ENCODE measurements around the gene FAM200A.
"Not testable (repeated sequence)": the region's sequence is repeated elsewhere in the genome, so short reads cannot be mapped to it uniquely, and the experiment has no call there.

Gene FAM200A

DNA sequence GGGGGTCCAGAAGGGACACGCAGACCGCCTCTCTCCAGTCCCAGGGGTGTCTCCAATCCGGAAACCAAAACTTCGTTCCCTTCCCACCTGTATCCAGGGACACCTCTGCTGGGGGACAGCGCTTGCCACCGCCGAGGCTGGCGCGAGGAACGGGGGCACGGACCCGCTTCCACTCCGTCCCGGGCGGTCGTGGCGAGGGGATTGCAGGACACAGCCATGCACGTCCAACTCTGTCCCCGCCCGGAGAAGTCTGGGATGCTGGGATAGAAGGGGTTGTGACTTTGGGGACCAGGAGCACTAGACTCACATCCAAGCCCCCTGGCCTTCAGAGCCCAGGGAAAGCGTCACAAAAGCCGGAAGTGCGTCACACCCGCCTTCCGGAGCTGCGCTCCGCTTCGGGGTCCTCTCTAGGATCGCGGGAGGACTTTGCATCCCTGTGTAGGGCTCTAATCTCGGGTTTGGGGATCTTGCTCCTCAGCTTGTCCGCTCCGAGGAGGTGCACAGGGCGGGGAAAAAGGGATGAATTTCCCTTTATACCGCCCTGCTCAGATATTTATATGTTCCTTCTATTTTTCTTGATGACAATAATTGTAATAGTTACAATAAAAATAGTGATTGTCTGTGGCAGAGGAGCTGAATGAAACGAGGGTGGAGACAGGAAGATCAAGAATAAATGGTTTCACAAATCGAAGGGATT, at the start of gene FAM200A:
Gene FAM200A (minus strand): TSS at position 348 of the 697 bp plus-strand sequence. CDS start 3,707 bp downstream, outside the sequence.
- DNase-seq: peak; percentile 93

DNA sequence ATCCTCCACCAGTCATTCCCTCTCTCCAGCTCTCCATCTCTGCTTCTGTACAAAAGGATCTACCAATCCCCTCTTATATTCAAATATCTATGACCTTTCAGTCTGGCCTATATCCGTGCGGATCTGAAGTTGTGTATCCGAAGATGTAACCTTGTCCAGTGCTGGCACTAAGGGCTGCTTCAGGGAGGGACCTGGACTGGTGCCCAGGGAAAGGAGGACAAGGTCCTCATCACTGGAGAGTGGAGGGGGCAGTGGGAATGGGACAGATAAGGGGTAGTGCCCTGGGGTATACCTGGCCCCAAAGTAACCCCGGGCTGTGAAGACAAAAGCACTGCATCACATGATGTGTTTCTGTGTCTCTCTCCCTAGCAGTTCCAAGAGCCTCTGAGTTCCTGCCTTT, 47.9 kb upstream of the FAM200A start:
- no peak for DNase-seq

DNA sequence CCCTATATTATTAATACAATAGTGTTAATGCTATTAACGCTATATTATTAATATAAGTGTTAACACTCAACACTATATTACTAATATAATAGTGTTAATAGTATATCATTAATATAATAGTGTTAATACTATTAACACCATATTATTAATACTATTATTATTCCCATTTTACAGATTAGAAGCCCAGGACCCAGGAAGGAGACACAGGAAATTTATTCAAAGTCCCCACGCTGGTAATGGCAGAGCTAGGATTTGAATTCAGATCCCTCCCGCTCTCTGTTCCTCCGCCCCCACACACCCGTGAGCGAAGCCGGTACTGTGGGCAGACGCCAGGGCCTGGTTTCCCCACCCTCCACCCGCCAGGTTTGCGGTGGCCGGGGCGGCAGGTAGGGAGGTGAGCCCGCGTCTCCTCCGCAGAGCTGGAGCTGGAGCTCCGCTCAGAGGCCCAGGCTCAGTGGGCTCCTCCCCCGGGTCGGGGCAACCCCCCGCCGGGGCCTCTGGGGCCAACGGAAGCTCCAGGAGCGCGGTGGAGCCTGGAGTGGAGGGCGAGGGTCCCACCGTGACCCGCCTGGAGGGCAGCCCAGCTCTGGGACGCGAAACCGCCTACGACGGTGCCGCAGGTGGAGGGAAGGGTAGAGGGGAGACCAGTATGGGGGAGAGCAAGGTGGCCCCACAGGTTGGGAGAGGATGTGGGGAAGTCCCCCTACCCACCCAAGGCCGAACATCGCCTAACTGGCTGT, 46.0 kb upstream of the FAM200A start, which contains the start of gene TMEM225B:
Gene TMEM225B (plus strand): TSS at position 506 of the 740 bp plus-strand sequence. CDS start 6,122 bp downstream, outside the sequence.
- no peak for DNase-seq

DNA sequence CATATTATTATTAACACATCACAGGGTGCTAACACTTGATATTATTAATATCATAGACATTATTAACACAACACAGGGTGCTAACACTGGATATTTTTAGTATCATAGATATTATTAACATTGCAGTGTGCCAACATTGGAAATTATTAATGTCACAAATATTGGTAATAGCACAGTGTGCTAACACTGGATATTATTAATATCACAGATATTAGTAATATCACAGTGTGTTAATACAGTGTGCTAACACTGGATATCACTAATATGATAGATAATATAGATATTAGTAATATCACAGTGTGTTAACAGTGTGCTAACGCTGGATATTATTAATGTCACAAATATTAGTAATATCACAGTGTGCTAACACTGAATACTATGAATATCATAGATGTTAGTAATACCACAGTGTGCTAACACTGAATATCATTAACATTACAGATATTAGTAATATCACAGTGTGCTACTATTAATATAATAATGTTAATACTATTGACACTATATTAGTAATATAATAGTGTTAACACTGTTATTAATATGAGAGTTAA, 44.6 kb upstream of the FAM200A start:
- DNase-seq: no peak

DNA sequence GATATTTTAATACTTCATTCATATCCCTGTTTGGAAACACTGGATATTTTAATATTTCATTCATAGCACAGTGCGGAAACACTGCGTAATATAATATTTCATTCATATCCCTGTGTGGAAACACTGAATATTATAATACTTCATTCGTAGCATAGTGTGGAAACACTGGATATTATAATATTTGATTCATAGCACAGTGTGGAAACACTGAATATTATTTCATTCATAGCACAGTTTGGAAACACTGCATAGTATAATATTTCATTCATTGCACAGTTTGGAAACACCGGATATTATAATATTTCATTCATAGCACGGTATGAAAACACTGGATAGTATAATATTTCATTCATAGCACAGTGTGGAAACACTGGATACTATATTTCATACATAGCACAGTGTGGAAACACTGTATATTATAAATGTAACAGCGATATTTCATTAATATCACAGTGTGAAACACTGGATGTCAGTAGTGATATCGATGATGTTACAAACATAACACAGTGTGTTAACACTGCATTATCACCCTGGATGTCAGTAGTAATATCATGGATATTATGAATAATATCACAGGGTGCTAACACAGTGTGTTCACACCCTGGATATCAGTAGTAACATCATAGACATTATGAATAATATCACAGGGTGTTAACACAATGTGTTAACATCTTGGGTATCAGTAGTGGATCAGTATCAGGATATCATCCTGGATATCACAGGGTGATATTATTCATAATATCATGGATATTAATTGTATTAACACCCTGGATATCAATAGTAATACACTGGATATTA, 43.2 kb upstream of the FAM200A start:
- DNase-seq: no peak

DNA sequence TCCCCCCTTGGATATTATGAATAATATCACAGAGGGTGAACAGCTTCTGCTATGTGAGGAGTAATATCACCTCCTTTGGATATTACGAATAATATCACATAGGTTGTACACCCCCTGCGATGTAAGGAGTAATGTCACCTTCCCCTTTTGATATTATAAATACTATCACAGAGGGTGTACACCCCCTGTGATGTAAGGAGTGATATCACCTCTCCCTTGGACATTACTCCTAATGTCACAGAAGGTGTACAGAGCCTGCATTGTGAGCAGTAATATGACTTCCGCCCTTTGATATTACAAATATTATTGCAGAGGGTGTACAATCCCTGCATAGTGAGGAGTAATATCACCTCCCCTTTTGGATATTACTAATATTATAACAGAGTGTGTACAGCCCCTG, 37.0 kb upstream of the FAM200A start:
- DNase-seq: no peak

DNA sequence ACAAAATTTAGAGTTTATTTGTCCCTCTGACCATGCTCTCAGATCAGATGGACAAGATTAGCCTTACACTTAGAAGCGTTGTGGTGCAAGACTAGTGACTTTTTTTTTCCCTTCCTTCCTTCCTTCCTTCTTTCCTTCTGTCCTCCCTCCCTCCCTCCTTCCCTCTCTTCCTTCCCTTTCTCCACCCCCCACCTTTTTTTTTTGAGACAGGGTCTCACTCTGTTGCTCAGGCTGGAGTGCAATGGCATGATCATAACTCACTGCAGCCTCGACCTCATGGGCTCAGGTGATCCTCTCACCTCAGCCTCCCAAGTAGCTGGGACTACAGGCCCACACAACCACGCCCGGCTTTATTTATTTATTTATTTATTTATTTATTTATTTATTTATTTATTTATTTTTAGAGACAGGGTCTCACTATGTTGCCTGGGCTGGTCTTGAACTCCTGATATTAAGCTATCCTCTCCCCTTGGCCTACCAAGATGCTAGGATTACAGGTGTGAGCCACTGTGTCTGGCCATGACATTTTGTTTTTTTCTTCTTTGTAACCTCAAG, 28.9 kb upstream of the FAM200A start:
- not testable (repeated sequence) for DNase-seq

DNA sequence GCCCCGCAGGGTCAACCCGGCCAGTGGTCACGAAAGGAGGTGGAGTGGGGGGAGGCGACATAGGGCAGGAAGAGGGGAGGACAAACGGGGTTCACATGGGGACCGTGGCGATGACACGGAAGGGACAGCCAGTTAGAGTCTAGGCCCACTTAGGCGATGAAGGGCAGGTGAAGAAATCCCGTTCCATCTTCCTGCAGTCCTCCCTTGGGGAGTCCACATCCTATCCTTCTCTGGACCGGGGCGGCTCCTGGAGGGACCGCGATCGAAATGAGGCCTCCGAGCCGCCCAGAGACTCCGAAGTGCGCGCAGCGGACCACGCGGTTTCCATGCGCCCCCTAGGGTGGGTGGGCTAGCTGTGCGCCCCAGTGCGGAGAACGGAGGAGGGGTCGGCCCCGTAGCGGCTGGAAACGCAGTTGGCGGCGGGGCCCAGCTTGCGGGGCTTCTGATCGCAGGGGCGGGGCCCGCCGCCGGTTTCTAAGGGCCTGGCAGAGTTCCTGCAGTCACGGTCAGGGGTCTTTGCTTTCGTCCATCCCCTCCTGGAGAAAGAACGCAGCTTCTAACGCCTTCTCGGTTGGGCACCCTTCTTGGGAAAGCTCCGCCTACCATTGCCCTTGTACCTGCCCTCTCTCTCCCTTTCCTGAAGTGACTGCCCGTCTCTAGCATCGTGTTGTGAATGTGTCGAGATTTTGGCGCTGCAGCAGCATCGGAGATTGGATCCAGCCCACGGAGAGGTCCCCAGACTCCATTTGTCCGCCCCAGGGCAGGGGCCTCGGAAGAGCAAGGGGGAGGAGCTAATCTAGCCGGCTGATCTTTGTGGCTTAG, 28.3 kb upstream of the FAM200A start:
- peak; percentile 9 for DNase-seq

DNA sequence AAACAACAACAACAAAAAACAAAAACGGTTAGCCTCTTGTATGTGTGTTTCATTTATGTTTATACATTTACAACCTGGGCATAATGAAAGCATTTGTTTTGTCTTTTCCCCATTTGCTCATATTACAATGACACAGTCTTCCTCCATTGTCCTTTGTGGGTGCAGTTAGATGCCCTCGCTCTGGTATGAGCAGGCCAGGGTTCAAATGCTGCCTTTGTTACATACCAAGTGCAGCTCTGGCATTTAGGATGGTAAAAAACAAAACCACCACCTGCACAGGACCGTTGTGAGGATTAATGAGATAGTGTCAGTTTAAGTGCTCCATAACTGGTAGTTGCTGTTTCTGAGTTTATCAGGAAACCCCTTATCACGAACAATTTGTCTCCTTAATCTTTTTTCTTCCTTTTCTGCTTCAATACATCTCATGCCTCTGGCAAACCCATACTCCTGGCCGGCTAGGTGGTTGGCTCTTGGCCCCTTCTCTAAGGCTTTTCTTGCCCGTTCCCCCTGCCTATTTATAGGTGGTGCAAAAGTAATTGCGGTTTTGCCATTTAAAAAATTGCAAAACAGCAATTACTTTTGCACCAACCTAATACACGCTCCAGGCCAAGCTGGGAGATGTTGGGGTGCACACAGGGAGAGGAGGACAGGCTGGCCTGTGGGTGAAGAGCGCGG, 27.5 kb upstream of the FAM200A start:
- DNase-seq: peak; percentile 6

DNA sequence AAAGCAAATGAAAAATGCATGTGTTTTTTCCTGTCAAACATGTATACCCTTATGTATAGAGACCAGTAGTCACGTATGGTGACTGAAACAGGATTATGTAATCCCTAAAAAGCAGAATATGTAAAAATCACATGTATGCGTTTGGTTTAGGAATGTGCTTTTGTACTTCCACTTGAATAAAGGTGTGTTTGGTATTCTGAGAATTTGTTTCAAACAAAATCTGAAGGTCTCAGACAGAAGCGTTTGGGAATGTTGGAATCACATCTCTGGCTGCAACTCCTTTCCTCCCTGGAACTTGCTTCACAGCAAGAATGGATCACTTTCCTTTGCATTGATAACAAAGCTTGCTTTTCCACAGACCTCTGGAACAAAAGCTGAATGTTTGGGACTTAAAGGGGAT, 24.3 kb upstream of the FAM200A start:
- no peak for DNase-seq

DNA sequence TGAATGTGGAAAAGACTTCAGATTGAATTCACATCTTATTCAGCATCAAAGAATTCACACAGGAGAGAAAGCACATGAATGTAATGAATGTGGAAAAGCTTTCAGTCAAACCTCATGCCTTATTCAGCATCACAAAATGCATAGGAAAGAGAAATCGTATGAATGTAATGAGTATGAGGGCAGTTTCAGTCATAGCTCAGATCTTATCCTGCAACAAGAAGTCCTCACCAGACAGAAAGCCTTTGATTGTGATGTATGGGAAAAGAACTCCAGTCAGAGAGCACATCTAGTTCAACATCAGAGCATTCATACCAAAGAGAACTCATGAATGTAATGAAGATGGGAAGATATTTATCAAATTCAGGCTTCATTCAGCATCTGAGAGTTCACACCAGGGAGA, 21.3 kb upstream of the FAM200A start:
- DNase-seq: no peak

DNA sequence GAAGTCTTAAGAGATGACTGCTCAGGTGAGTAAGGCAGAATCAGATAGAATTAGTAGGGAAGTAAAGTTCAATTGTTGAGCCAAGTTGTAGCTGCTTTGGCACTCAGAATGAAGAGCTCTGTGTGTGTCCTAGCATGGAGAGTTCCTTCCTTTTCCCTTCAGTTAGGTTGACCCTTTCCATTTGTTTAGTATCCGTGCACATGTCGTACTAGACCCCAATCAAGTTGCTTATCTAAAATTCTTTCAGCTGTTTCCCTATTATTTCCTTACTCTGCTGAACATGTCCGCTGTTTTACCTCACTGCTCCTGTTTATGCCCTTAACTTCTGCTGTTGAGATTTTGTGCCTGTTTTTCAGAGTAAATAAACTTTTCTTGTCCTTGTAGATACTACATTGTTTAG, 19.9 kb upstream of the FAM200A start:
- no peak for DNase-seq

DNA sequence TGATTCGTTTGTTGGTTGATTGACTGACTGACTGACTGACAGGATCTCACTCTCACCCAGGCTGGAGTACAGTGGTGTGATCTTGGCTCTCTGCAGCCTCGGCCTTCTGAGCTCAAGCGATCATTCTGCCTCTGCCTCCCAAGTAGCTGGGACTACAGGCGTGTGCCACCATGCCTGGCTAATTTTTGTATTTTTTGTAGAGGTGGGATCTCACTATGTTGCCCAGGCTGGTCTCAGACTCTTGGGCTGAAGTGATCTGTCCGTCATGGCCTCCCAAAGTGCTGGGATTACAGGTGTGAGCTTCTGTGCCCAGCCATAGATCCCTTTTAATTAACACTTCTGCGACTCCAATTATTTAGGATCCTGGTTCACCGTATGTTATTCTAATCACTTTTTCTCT, 16.9 kb upstream of the FAM200A start:
- DNase-seq: not testable (repeated sequence)

DNA sequence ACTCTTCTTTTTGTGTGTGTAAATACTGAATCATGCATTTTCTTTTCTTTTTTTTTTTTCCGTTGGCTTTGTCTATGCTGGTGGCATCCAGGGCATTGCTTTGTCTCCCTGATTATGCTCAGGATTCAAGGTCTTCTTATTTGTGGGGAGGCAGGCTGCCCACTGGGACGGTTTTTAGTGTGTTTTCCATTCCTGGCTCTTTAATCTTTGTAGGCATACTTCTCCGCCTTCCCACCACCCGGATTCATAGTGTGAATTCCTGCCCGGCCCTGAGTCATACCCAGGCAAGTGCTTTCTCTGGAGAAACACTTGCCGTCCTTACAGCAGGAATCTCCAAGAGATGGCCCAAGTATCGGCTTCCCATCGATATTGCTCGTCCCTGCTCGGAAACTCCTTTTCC, 11.7 kb upstream of the FAM200A start:
- no peak for DNase-seq

DNA sequence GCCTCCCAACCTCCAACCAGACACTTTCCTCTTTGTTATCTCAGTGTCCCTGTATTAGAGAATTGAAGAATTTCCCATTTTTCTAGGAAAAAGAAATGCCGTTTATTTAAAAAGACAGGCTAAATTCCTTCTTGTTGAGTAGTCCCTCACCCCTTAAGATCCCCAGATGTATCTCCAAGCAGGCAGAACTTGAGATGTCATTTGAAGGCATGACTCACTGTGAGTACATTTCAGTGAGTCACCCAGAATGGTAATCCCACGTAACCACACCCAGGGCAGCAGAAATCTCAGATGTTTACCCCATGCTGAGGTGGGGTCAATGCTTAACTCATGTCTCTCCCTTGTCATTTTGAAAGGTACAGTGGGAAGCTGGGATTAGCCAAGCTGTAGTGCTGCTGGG, 10.9 kb upstream of the FAM200A start:
- DNase-seq: peak; percentile 39

DNA sequence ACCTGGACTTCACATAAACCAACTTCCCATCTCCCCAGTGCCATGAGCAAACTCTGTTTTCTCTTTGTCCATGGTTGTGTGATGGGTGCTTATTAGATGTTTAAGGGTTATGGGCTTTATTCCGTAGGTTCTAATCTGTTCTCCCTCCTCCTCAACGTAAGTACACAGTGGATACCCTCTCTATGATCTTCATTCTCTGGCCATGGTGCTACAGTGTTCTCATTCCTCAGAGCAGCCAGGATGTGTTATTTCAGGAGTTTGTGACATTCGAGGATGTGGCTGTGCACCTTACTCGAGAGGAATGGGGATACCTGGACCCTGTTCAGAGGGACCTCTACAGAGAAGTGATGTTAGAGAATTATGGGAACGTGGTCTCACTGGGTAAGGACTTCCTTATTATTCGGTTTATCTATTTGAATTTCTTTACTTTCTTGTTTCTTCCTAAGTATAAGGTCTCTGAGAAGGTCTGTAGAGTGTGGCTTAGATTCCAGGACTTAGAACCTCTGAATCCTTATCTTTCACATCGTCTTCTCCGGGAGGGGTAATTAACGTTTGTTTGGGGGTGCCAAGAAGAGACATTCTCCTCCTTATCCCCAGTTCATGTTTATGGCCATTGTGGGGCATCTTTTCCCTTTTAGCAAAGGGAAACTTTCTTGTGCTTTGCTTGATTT, 10.3 kb upstream of the FAM200A start:
- no peak for DNase-seq

DNA sequence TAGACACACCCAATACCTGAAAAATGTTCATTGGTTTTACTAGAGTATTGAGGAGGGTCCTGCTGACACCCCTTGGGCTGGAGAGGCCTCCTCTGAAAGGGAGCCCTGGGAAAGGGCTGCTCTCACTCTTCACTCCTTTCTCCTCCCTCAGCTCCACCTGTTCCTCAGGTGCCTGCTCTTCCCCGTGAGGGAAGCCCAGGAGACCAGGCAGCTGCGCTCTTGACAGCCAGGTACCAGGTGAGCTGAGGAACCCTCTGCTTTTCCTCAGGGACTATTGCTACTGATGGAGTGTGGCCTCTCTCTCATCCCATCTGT, 9.8 kb upstream of the FAM200A start:
- DNase-seq: no peak

DNA sequence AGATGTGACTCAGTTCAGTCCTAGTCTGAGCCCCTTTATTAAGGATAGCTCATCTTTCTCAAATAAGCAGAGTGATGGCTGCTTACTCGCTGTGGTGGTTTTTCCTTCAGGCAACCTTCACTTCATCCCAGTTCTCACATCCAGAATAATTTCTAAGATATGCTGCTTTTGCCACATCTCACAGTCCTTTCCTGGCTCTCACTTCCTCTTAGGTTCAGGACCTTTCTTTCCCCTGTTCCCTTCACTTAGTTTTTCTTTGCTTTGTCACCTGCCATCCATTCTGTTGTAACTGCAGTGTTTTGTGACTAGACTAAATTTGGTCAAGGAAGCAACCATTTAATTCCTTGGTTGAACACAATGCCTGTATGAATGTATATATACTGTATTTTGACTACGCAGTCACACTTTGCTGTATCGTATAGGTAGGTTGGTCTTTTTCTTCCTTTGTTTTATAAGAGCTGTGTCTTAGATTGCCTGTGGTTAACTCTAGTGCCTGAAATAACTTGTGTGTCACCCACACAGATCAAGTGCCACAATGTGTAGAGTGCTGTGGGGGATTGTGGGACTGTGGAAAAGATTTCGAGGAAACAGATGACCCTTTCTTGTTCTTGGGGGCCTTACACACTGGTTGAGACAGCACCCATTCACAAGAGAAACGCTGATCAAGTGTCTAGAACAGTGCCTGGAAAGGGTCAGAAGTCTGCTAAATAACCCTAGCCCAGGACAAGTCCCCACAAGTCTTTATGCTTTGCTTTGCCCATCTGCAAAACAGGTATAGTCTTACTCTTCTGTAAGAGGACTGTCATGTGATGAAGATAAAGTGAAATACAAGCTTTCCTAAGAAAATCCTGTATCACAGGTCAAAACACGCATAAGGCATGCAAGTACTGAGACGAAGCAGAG, 9.2 kb upstream of the FAM200A start:
- no peak for DNase-seq

DNA sequence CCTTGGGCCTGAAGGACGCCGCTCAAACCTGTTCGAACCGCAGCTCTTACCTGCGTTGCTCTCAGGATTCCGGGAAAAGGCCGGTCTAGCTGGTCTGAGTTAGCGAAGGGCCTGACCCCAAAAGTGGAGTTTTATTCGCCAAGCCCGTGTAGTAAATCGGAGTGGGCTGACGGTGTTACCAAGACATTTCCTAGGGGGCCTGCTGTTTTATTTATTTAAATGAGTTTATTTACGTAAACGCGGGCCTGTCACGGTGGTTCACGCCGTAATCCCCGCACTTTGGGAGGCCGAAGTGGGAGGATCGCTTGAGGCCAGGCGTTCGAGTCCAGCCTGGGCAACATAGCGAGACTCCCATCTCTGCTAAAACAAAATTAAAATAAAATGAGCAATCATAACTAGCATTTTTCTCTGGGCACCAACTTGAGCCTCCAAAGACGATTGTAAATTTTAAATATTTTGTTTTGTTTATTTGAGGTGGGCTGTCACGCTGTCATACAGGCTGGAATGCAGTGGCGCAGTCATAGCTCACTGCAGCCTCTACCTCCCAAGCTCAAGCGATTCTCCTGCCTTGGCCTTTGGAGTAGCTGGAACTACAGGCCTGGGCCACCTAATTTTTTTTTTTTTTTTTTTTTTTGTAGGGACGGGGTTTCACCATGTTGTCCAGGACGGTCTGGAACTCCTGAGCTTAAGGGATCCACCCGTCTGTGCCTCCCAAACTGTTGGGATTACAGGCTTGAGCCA, 7.4 kb upstream of the FAM200A start:
- no peak for DNase-seq

Data from hematopoietic multipotent progenitor cell treated with erythropoietin and hydrocortisone succinate and interleukin-3 and kit ligand, for 8 days (in vitro differentiated cells).